ENCODE measurements around the gene MXRA7.
"Not testable (repeated sequence)": the region's sequence is repeated elsewhere in the genome, so short reads cannot be mapped to it uniquely, and the experiment has no call there.

The MXRA7 gene

DNA sequence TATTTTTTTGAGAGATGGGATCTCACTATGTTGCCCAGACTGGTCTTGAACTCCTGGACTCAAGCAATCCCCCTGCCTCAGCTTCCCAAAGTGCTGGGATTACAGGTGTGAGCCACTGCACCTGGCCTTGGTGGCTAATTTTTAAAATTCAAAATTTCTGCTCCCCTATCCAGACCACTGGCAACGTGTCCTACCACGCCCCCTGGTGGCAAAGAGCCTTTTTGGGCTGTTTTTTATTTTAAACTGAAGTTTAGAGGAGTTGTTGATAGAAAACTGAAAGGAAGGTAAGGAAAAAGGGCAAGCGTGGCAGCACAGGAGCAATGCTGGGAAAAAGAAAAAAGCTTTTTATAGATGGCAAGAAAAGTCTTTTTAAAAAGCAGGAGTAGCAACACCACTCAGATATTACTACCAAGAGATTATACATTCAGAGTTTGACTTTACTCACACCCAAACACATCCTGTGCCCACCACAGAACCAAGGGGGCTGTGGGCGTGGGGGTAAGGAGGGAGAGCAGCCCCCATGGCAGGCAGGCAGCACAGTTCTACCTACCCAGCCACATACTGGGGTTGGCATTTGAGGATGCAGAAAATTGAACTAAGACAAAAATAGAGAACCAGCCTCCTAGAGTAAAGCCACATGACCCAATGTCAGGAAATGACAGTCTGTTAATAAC is 4.2 kb upstream of the MXRA7 start:
- peak in 1 of 2 experiments; percentile 46 for DNase-seq

- no peak for DNase-seq
Measured at GRCh38 chr17:76714336-76714735, 3.6 kb upstream of the MXRA7 start.

DNA sequence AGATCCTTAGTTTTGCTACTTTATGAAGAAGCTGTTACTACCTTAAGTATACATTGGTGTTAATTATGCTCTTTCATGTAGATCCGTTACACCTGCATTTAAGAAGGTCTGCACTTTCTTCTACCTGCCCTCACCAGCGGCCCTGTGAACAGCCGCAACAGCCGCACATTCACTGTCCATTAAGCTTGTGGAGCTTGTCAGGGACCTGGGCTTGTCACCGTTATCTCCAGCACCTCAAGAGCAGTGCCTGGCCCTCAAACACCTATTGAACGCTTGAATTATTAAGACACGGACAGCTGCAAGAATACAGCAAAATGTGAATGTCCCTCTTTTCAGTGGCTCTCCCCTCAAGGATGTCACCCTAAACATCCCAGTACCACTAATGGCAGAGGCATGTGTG is 3.0 kb upstream of the MXRA7 start:
- no peak for DNase-seq

DNA sequence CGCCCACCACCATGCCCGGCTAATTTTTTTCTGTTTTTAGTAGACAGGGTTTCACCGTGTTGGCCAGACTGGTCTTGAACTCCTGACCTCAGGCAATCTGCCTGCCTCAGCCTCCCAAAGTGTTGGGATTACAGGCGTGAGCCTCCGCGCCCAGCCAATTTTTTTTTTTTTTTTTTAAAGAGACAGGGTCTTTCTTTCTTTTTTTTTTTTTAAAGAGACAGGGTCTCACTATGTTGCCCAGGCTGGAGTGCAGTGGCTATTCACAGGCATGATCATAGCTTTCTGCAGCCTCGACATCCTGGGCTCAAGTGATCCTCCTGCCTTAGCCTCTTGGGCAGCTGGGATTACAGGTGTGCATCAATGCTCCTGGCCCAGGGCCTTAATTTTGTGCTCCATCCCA is 1.6 kb upstream of the MXRA7 start:
- DNase-seq = not testable (repeated sequence)

- DNase-seq = not testable (repeated sequence)
Measured at GRCh38 chr17:76709951-76710862, 558 bp downstream of the MXRA7 start.

GRCh38 chr17:76709077-76709950 is 1.5 kb downstream of the MXRA7 start:
- peak; percentile 42 to 82 for DNase-seq

GRCh38 chr17:76707985-76708807 is 2.6 kb downstream of the MXRA7 start:
- no peak for DNase-seq

- DNase-seq = no peak
Measured at GRCh38 chr17:76706817-76707216, 3.9 kb downstream of the MXRA7 start.

- no peak for DNase-seq
Measured at GRCh38 chr17:76704805-76705204, 6.0 kb downstream of the MXRA7 start.

GRCh38 chr17:76702941-76703637 is 7.7 kb downstream of the MXRA7 start:
- no peak for DNase-seq

GRCh38 chr17:76702076-76702475 is 8.7 kb downstream of the MXRA7 start:
- no peak for DNase-seq

DNA sequence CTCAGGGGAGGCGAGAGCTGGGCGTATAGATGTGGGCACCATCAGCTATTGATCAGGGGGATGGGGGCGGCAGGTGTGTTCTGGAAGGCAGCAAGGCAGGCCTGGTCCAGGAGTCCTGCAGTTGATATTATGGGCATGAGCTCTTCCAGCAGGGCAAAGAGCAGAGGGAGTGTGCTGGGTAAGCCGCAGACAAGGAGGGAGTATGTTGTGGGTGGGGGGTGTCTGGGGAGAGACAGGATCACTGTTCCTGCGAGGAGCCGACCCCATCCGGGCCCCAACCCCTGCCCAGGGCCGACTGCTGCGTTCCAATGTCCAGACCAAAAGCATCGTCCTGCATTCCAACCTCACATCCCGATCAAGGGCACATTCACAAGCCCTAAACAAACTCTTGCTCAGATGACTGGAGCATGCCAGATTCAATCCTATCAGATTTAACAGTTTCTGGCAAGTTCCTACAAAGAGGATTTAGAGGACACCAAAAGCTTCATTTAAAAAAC is 9.2 kb downstream of the MXRA7 start:
- DNase-seq = no peak

GRCh38 chr17:76700617-76701470 is 9.9 kb downstream of the MXRA7 start:
- peak; percentile 73 to 75 for DNase-seq

DNA sequence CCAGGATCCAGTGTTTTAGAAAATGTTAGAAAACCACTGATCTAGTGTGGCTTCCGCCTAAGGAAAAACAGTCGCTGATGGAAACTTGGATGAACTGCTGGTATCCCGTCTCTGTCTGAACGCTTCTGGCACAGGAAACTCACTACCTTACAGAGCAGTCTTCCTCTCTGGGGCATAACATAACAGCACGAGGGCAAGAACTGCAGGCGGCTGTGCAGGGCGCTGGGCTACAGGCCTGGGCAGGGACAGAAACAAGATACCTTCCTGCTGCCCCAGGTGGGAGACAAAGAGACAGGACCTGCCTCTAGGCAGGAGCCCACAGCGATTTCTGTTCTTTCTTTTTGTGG is 10.5 kb downstream of the MXRA7 start:
- DNase-seq = peak in 1 of 2 experiments; percentile 68

- not testable (repeated sequence) for DNase-seq
Measured at GRCh38 chr17:76698466-76698977, 12.2 kb downstream of the MXRA7 start.

GRCh38 chr17:76697702-76698465 is 12.9 kb downstream of the MXRA7 start:
- DNase-seq = no peak

DNA sequence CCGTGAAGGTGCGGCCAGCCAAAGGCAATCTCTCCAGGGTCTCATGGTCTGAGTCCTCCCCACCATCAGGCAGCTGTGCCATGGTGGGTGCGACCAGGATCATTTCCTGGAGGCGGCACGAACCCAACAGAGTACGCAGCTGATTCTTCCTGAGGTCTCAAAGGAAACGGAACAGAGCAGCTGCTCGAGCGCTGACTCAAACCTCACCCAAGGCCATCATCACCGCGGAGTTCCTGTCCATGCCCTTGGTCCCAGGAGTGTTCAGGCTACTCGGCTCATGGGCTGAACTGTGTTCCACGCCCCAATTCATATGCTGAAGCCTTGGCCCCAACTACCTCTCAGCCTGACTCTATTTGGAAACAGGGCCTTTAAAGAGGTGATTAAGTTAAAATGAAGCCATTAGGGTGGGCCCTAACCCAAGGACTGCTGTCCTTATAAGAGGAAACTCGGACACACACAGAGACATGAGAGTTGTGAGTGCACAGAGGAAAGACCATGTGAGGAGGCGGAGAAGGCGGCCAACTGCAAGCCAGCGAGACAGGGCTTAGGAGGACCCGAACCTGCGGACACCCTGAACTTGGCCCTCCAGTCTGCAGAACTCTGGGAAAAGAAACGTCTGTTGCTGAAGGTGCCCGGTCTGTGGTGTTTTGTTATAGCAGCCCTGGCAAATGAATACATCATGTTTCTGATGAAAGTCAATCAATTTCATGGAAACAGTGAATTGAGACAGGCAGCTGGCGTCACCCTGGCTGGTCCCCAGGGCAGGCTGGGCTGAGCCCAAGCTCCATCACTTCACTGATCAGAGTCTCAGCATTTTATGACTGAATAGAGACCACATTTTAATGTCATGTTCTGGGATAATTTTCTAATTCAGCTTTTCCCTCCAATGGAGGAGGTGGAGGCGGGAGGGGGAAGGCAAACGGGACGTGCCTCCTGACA is 13.7 kb downstream of the MXRA7 start:
- DNase-seq = no peak
